CD4-positive, alpha-beta T cell treated with Interleukin-15 for 1 hour (primary cell): Measurements from ENCODE around the gene TOB1.
A peak's percentile ranks its signal among the peaks of the same experiment; 100 is the strongest.

Source experiments
- DNase-seq: peaks from one replicate; pipeline ENCODE4 v3.0.0-alpha.2; 2020

The TOB1 gene

DNA sequence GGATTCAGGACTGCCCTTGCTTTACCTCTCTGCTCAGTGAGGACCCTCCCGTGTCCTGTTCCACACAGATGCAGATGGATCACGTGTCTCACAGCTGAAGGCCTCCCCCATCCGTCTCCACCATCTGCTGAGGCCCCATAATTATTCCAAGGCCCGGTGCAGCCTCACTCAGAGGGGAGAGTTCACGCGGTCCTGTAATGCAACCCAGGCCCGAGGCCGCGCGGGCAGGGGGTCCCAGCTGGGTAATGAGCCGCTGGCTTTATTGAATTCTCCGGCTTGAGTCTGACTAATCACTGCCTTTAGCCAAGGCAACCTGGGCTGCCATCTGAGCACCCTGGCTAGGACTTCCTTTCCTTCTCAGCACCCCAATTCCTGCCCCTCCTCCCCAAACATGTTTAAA lies 35.2 kb downstream of the TOB1 start:
- no peak for DNase-seq

GRCh38 chr17:50830352-50830751 lies 35.8 kb downstream of the TOB1 start:
- DNase-seq, result no peak

- DNase-seq, result no peak
Observed at GRCh38 chr17:50829332-50829731, 36.8 kb downstream of the TOB1 start.

DNA sequence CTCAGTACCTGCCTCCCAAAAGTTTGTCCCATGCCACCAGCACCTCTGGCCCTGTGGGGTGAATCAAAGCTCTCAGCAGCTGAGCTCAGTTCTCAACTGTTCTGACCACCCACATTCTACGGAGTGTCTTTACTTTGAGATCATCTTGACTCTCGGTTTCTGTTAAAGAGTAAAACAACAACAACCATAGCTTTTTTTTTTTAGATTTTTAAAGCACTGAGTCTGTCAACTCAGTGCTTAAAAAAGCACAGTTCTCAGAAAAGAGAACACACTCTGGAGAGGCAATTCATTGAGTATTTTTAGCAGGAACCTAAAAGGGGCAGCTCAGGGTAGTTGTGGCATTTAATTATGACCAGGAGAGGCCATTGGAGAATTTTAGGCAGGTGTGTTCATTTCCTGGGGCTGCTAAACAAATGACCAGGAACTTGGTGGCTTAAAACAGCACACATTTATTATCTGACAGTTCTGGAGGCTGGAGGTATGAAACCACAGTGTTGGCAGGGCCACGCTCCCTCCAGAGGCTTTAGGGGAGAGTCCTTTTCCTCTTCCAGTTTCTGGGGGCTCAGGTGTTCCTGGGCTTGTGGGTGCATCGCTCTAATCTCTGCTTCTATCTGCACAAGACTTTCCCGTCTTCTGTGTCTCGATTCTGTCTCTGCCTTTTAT lies 37.5 kb downstream of the TOB1 start:
- no peak for DNase-seq

- no peak for DNase-seq
Observed at GRCh38 chr17:50825188-50825587, 41.0 kb downstream of the TOB1 start.

- DNase-seq, result no peak
Observed at GRCh38 chr17:50824429-50824828, 41.7 kb downstream of the TOB1 start.

GRCh38 chr17:50822550-50822949 lies 43.6 kb downstream of the TOB1 start:
- no peak for DNase-seq

- DNase-seq, result no peak
Observed at GRCh38 chr17:50820651-50821050, 45.5 kb downstream of the TOB1 start.

DNA sequence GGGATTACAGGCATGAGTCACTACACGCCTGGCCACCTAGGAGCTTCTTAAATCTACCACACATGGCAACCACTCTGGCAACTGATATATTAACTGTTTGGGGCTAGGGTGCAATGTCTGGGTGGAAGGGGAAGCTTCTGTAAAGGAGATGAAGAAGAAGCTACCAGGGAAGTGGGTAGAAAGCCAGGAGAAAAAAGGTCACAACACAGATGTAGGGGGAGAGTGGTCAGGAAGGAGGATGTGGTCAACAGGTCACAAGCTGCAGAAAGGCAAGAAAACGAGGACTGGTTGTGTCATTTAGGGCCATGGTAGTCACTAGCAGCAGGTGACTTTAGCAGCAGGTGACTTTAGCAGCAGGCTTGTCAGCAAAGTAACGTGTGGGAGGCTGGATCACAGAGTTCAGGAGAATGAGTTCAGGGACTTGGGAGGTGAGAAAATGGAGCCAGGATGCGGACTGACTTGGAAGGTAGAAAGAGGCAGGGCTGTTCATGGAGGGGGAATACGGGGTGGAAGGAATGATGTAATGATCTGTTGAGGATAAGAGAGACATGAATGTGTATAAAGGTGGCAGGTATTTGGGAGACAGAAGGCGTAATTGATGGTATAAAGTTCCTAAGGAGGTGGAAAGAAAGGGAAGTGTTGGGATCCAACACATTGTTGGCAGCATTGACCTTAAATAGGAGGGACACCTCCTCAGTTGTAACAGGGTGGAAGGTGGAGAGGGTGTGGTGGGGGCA lies 47.1 kb downstream of the TOB1 start:
- no peak for DNase-seq

- DNase-seq, result no peak
Observed at GRCh38 chr17:50818261-50818660, 47.9 kb downstream of the TOB1 start.

DNA sequence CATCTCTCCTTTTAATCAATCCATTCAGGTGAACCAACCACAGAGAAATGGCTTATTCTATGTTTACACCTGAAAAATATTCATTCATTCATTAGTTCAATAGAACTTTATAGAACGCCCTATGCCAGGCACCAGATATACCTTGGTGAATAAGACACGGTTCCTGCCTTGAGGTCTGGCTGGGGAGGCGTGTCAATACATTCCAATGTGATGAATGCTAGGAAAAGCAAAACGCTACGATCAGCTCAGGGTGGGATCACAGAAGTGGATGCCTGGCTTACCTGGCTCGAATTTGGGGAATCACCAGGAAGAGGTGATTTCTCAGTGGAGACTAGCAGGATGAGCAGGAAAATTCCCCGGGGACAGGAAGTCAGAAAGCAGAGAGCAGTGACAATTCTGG lies 48.3 kb downstream of the TOB1 start:
- DNase-seq, result no peak

- DNase-seq, result peak; percentile 40
Observed at GRCh38 chr17:50816771-50817751, 49.1 kb downstream of the TOB1 start.

- DNase-seq, result no peak
Observed at GRCh38 chr17:50816271-50816670, 49.9 kb downstream of the TOB1 start.

GRCh38 chr17:50815400-50815799 lies 50.8 kb downstream of the TOB1 start:
- no peak for DNase-seq

DNA sequence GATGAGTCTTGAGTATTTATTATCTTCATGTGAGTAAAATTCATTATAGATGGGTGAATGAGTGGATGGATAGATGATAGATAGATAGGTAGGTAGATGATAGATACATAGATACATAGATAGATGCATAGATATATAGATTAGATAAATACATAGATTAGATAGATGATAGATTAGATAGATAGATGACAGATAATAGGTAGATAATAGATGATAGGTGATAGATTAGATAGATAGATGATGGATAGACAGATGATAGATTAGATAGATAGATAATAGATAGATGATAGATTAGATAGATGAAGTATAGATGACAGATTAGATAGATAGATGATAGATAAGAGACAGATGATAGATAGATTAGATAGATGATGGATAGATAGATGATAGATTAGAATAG lies 52.6 kb downstream of the TOB1 start:
- DNase-seq, result no peak
